ENCODE results near the gene HDAC1.

The HDAC1 gene

DNA sequence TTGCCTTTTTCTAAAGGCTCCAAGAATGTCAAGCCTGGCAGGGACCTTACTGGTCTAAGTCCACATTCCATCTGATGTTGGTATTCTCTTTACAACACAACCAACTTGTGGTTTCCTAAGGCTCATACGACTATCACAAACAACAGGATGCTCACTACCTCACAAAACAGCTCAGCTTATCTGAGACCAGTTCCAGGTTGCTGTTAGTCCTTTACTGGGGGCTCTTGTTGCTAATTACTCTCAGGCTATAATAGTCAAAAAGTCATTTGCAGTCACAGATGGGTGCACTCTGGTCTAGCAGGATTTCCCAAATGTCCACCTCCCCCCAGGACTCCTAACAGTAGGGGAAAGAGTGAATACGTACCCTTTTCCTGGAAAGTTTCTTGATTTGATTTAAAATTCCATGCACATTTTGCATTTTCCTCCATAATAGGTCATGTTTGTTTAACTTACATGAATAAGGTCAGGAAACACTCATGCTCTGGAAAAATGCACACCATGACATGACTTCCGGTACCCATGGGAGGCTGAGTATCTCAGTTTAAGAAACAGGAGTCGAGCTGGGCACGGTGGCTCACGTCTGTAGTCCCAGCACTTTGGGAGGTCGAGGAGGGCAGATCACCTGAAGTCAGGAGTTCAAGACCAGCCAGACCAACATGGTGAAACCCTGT lies 24.8 kb upstream of the HDAC1 start:
- TF ChIP-seq, protein P1, sequence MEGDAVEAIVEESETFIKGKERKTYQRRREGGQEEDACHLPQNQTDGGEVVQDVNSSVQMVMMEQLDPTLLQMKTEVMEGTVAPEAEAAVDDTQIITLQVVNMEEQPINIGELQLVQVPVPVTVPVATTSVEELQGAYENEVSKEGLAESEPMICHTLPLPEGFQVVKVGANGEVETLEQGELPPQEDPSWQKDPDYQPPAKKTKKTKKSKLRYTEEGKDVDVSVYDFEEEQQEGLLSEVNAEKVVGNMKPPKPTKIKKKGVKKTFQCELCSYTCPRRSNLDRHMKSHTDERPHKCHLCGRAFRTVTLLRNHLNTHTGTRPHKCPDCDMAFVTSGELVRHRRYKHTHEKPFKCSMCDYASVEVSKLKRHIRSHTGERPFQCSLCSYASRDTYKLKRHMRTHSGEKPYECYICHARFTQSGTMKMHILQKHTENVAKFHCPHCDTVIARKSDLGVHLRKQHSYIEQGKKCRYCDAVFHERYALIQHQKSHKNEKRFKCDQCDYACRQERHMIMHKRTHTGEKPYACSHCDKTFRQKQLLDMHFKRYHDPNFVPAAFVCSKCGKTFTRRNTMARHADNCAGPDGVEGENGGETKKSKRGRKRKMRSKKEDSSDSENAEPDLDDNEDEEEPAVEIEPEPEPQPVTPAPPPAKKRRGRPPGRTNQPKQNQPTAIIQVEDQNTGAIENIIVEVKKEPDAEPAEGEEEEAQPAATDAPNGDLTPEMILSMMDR (conservative IDR thresholded peaks at IDR 0.05), result no peak
- H3K27ac ChIP-seq, result no peak overlapping the region

DNA sequence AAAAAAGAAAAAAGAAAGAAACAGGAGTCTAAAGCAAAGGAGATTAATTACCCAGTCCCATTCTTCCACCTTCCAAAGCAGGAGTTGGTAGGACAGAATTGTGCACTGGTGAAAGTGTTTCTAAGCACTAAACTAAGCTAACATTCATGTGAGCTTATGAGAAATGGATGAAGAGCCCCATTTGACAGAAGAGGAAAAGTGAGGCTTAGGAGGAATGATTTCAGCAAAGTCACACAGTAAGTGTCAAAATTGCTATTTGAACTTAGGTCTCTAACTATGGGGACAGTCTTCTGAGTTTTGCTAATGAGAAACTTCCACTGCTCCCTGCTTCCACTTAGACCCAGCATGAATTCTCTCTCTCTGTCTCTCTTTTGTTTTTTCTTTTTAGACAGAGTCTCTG lies 22.1 kb upstream of the HDAC1 start:
- H3K27ac ChIP-seq, result no peak overlapping the region
- TF ChIP-seq, protein P1 (conservative IDR thresholded peaks at IDR 0.05), result no peak

DNA sequence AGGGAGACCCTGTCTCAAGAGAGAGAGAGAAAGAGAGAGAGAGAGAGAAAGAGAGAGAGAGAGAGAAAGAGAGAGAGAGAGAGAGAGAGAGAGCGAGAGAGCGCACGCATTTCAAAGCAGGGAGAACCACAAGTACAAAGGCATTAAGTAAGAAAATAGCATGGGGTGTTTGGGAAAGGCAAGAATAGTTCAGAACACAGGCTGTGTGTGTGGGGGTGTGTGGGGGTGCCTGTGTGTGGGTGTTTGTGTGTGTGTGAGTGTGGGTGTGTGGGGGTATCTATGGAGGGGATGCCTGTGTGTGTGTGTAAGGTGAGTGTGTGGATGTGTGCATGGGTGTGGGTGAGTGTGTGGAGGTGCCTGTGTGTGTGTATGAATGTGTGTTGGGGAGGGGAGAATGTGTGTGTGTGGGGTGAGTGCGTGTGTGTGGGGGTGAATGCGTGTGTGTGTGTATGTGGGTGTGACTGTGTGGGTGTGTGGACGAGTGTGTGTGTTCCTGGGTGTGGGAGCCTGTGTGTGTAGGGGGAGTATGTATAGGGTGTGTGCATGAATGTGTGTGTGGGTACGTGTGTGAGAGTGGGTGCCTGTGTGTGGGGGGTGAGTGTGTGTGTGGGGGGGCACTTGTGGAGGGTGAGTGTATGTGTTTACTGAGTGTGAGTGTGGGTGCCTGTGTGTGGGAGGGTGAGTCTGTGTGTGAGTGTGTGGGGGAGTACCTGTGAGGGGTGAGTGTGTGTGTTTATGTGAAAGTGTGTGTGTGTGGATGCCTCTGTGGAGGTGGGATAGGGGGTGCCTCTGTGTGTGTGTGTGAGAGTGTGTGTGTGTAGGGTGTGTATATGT lies 19.1 kb upstream of the HDAC1 start:
- no peak overlapping the region for H3K27ac ChIP-seq
- TF ChIP-seq, protein P1 (conservative IDR thresholded peaks at IDR 0.05), result no peak

DNA sequence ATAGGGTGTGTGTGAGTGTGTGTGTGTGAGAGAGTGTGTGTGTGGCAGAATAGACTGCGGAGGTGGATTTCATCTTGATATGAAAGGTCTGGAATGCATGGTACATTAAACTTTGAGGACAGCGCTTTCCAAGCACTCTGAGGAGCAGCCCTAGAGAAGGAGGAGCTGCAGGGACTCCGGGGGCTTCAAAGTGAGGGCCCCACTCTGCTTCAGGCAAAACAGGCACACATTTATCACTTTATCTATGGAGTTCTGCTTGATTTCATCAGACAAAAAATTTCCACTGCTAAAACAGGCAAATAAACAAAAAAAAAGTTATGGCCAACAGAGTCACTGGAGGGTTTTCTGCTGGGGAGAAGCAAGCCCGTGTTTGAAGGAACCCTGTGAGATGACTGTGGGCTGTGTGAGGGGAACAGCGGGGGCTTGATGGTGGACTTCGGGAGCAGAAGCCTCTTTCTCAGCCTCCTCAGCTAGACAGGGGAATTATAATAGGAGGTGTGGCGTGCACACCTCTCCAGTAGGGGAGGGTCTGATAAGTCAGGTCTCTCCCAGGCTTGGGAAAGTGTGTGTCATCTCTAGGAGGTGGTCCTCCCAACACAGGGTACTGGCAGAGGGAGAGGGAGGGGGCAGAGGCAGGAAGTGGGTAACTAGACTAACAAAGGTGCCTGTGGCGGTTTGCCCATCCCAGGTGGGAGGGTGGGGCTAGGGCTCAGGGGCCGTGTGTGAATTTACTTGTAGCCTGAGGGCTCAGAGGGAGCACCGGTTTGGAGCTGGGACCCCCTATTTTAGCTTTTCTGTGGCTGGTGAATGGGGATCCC lies 18.3 kb upstream of the HDAC1 start:
- TF ChIP-seq, protein P1 (conservative IDR thresholded peaks at IDR 0.05), result no peak
- no peak overlapping the region for H3K27ac ChIP-seq

DNA sequence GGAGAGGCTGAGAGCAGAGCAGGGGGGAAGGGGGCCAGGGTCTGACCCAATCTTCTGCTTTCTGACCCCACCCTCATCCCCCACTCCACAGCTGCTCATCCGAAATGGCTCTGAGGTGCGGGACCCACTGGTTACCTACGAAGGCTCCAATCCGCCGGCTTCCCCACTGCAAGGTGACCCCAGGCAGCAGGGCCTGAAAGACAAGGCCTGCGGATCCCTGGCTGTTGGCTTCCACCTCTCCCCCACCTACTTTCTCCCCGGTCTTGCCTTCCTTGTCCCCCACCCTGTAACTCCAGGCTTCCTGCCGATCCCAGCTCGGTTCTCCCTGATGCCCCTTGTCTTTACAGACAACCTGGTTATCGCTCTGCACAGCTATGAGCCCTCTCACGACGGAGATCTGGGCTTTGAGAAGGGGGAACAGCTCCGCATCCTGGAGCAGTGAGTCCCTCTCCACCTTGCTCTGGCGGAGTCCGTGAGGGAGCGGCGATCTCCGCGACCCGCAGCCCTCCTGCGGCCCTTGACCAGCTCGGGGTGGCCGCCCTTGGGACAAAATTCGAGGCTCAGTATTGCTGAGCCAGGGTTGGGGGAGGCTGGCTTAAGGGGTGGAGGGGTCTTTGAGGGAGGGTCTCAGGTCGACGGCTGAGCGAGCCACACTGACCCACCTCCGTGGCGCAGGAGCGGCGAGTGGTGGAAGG lies 17.1 kb upstream of the HDAC1 start:
- TF ChIP-seq, protein P1 (conservative IDR thresholded peaks at IDR 0.05), result no peak
- peak overlapping the region; percentile 19; the same call in 1 of the 2 replicates for H3K27ac ChIP-seq

DNA sequence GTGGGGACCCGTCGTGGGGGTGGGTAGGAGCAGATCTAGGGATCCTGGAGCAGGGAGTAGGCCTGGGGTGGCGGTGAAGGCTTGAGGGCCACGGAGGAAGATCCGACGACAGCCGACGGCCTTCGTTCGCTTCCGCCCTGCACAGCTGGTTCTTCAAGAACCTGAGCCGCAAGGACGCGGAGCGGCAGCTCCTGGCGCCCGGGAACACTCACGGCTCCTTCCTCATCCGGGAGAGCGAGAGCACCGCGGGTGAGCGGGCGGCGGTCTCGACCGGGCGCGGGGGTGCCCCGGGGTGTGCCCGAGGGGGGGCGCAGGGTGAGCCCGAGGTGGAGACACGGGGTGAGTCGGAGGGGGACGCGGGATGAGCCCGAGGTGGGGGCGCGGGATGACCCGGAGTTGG lies 16.5 kb upstream of the HDAC1 start:
- peak overlapping the region; percentile 19; the same call in 1 of the 2 replicates for H3K27ac ChIP-seq
- TF ChIP-seq, protein P1 (conservative IDR thresholded peaks at IDR 0.05), result no peak
